Adipocyte (in vitro differentiated cells): ENCODE results near the gene PLXDC2.

ENCODE experiments used
- DNase-seq: peaks from one replicate; pipeline ENCODE4 v3.0.0-alpha.2; 2015; ENCODE audit warnings: low read depth
- H3K27me3 ChIP-seq: replicated peaks from 2 replicates; pipeline ENCODE4 v1.7.0; 2013; ENCODE audit warnings: mild to moderate bottlenecking, low read length, moderate library complexity; ENCODE audit not compliant: control insufficient read depth, insufficient read depth
- H3K36me3 ChIP-seq: 2 replicates; pipeline ENCODE4 v1.7.0; 2013; ENCODE audit warnings: low read length, mild to moderate bottlenecking, moderate library complexity; ENCODE audit not compliant: control insufficient read depth, insufficient read depth, severe bottlenecking
- H3K4me1 ChIP-seq: 2 replicates; pipeline ENCODE4 v1.7.0; 2013; ENCODE audit warnings: mild to moderate bottlenecking, low read length, moderate library complexity; ENCODE audit not compliant: control insufficient read depth, insufficient read depth
- H3K4me3 ChIP-seq: 2 replicates; pipeline ENCODE4 v1.7.0; 2013; ENCODE audit warnings: mild to moderate bottlenecking, low read length, moderate library complexity
- H3K9ac ChIP-seq: 2 replicates; pipeline ENCODE4 v1.7.0; 2013; ENCODE audit warnings: mild to moderate bottlenecking, low read length, moderate library complexity
- H3K9me3 ChIP-seq: 2 replicates; pipeline ENCODE4 v1.7.0; 2013; ENCODE audit warnings: mild to moderate bottlenecking, low read length, moderate library complexity; ENCODE audit not compliant: control insufficient read depth

PLXDC2 gene

GRCh38 chr10:20288060-20288459 lies 471.8 kb downstream of the PLXDC2 start:
- Histone ChIP-seq H3K9me3 (no peaks in the 10 kb centered on the region), H3K9ac (no peak overlapping the region)

GRCh38 chr10:20289070-20289828 lies 473.0 kb downstream of the PLXDC2 start:
- Histone ChIP-seq H3K27me3 (no peaks in the 10 kb centered on the region), H3K9ac (no peak overlapping the region), H3K4me3 (no peak overlapping the region), H3K4me1 (no peaks in the 10 kb centered on the region), H3K9me3 (no peaks in the 10 kb centered on the region), H3K36me3 (no peaks in the 10 kb centered on the region)
- no peak for DNase-seq

More at GRCh38 chr10:20288060-20288459, 471.8 kb downstream of the PLXDC2 start:
- Histone ChIP-seq H3K36me3 (no peaks in the 10 kb centered on the region), H3K4me1 (no peaks in the 10 kb centered on the region), H3K4me3 (no peak overlapping the region), H3K27me3 (no peaks in the 10 kb centered on the region)
- DNase-seq: no peak

- Histone ChIP-seq H3K36me3 (no peaks in the 10 kb centered on the region), H3K4me1 (no peaks in the 10 kb centered on the region), H3K4me3 (no peak overlapping the region), H3K27me3 (no peaks in the 10 kb centered on the region), H3K9me3 (peaks cover 2% of the 10 kb centered on the region), H3K9ac (no peak overlapping the region)
- DNase-seq: no peak
These were observed 482.2 kb downstream of the PLXDC2 start for GRCh38 chr10:20298417-20298816.

- Histone ChIP-seq H3K27me3 (no peaks in the 10 kb centered on the region), H3K9ac (no peak overlapping the region), H3K4me1 (no peaks in the 10 kb centered on the region), H3K4me3 (no peak overlapping the region), H3K9me3 (peaks cover 3% of the 10 kb centered on the region), H3K36me3 (no peaks in the 10 kb centered on the region)
- DNase-seq: no peak
These were observed 483.0 kb downstream of the PLXDC2 start for GRCh38 chr10:20299034-20299736.

GRCh38 chr10:20300735-20301134 lies 484.5 kb downstream of the PLXDC2 start:
- Histone ChIP-seq H3K4me3 (no peak overlapping the region), H3K9me3 (peaks cover 3% of the 10 kb centered on the region), H3K9ac (no peak overlapping the region), H3K27me3 (no peaks in the 10 kb centered on the region), H3K4me1 (no peaks in the 10 kb centered on the region), H3K36me3 (no peaks in the 10 kb centered on the region)
- no peak for DNase-seq

- Histone ChIP-seq H3K27me3 (no peaks in the 10 kb centered on the region), H3K9ac (no peak overlapping the region), H3K9me3 (peaks cover 3% of the 10 kb centered on the region), H3K36me3 (no peaks in the 10 kb centered on the region), H3K4me1 (no peaks in the 10 kb centered on the region), H3K4me3 (no peak overlapping the region)
- no peak for DNase-seq
These were observed 485.8 kb downstream of the PLXDC2 start for GRCh38 chr10:20302033-20302432.

GRCh38 chr10:20303453-20304152 lies 487.4 kb downstream of the PLXDC2 start:
- DNase-seq: no peak
- peaks cover 3% of the 10 kb centered on the region for H3K9me3 ChIP-seq
- no peaks in the 10 kb centered on the region for H3K4me1 ChIP-seq
- no peak overlapping the region for H3K4me3 ChIP-seq
- H3K27me3 ChIP-seq: no peaks in the 10 kb centered on the region
- H3K36me3 ChIP-seq: no peaks in the 10 kb centered on the region
- H3K9ac ChIP-seq: no peak overlapping the region

- H3K4me3 ChIP-seq: no peak overlapping the region
- H3K27me3 ChIP-seq: no peaks in the 10 kb centered on the region
These were observed 497.4 kb downstream of the PLXDC2 start for GRCh38 chr10:20313665-20314064.

GRCh38 chr10:20314431-20314830 lies 498.2 kb downstream of the PLXDC2 start:
- H3K4me3 ChIP-seq: no peak overlapping the region
- no peaks in the 10 kb centered on the region for H3K36me3 ChIP-seq
- DNase-seq: no peak

More at GRCh38 chr10:20313665-20314064, 497.4 kb downstream of the PLXDC2 start:
- Histone ChIP-seq H3K4me1 (no peaks in the 10 kb centered on the region), H3K36me3 (no peaks in the 10 kb centered on the region), H3K9me3 (peaks cover 4% of the 10 kb centered on the region), H3K9ac (no peak overlapping the region)
- DNase-seq: no peak

GRCh38 chr10:20327954-20328353 lies 511.7 kb downstream of the PLXDC2 start:
- H3K9me3 ChIP-seq: no peaks in the 10 kb centered on the region
- no peaks in the 10 kb centered on the region for H3K36me3 ChIP-seq
- no peaks in the 10 kb centered on the region for H3K27me3 ChIP-seq
- H3K4me1 ChIP-seq: no peaks in the 10 kb centered on the region
- DNase-seq: no peak
- no peak overlapping the region for H3K9ac ChIP-seq
- no peak overlapping the region for H3K4me3 ChIP-seq

More at GRCh38 chr10:20314431-20314830, 498.2 kb downstream of the PLXDC2 start:
- H3K9me3 ChIP-seq: peaks cover 3% of the 10 kb centered on the region
- no peak overlapping the region for H3K9ac ChIP-seq
- H3K27me3 ChIP-seq: no peaks in the 10 kb centered on the region
- H3K4me1 ChIP-seq: no peaks in the 10 kb centered on the region

GRCh38 chr10:20330246-20330645 lies 514.0 kb downstream of the PLXDC2 start:
- H3K9ac ChIP-seq: no peak overlapping the region
- no peaks in the 10 kb centered on the region for H3K27me3 ChIP-seq
- no peak overlapping the region for H3K4me3 ChIP-seq
- DNase-seq: no peak
- H3K4me1 ChIP-seq: no peaks in the 10 kb centered on the region
- no peaks in the 10 kb centered on the region for H3K36me3 ChIP-seq
- peaks cover 7% of the 10 kb centered on the region for H3K9me3 ChIP-seq
